Ectodermal cell (in vitro differentiated cells): ENCODE results near the gene SHKBP1.

Experiments
- H3K27ac ChIP-seq: 2 replicates; pipeline ENCODE4 v1.7.0; 2013; ENCODE audit warnings: mild to moderate bottlenecking, low read depth, low read length; ENCODE audit not compliant: insufficient read depth, poor library complexity, severe bottlenecking
- H3K27me3 ChIP-seq: 2 replicates; pipeline ENCODE4 v1.7.0; 2013; ENCODE audit warnings: mild to moderate bottlenecking, low read length; ENCODE audit not compliant: insufficient read depth, control insufficient read depth, poor library complexity, severe bottlenecking
- H3K36me3 ChIP-seq: one replicate; pipeline ENCODE4 v1.7.0; 2013; ENCODE audit warnings: low read length; ENCODE audit not compliant: control insufficient read depth, insufficient read depth
- H3K4me1 ChIP-seq: one replicate; pipeline ENCODE4 v1.7.0; 2013; ENCODE audit warnings: low read length; ENCODE audit not compliant: control insufficient read depth, insufficient read depth
- H3K4me3 ChIP-seq: 2 replicates; pipeline ENCODE4 v1.7.0; 2013; ENCODE audit warnings: low read depth, low read length, control low read depth; ENCODE audit not compliant: insufficient read depth
- H3K9me3 ChIP-seq: 2 replicates; pipeline ENCODE4 v1.7.0; 2013; ENCODE audit warnings: mild to moderate bottlenecking, low read length, moderate library complexity; ENCODE audit not compliant: control insufficient read depth
- WGBS, 2 experiments: methylation state at CpG; one replicate each; pipeline ENCODE4 v1.1.7; 2013; ENCODE audit warnings: missing lambda C conversion rate in 2 of 2; 5-methylcytosine and 5-hydroxymethylcytosine counted together

SHKBP1 gene

GRCh38 chr19:40616178-40616577, 39.5 kb downstream of the SHKBP1 start:
- 68 to 77% methylated on average over 5 of the region's 5 CpGs for WGBS, 2 experiments
- Histone ChIP-seq H3K9me3 (no peaks in the 10 kb centered on the region), H3K27me3 (peaks cover 7% of the 10 kb centered on the region), H3K4me1 (peaks cover under 1% of the 10 kb centered on the region), H3K27ac (no peak overlapping the region), H3K4me3 (no peak overlapping the region), H3K36me3 (peaks cover 26% of the 10 kb centered on the region)

- H3K9me3 ChIP-seq: no peaks in the 10 kb centered on the region
- no peaks in the 10 kb centered on the region for H3K27me3 ChIP-seq
- H3K4me1 ChIP-seq: no peaks in the 10 kb centered on the region
- no peak overlapping the region for H3K27ac ChIP-seq
- H3K4me3 ChIP-seq: no peak overlapping the region
- H3K36me3 ChIP-seq: peaks cover 31% of the 10 kb centered on the region
- 96 to 97% methylated on average over 17 of the region's 17 CpGs for WGBS, 2 experiments
Observed at GRCh38 chr19:40616941-40617340, 40.3 kb downstream of the SHKBP1 start.

- H3K4me1 ChIP-seq: peaks cover 7% of the 10 kb centered on the region
- no peaks in the 10 kb centered on the region for H3K9me3 ChIP-seq
- no peaks in the 10 kb centered on the region for H3K27me3 ChIP-seq
- peaks cover 31% of the 10 kb centered on the region for H3K36me3 ChIP-seq
- H3K27ac ChIP-seq: no peak overlapping the region
- H3K4me3 ChIP-seq: no peak overlapping the region
- WGBS, 2 experiments: 94 to 95% methylated on average over 4 of the region's 4 CpGs
Observed at GRCh38 chr19:40617961-40618360, 41.3 kb downstream of the SHKBP1 start.

GRCh38 chr19:40619333-40620160, 42.9 kb downstream of the SHKBP1 start:
- Histone ChIP-seq H3K27me3 (no peaks in the 10 kb centered on the region), H3K36me3 (peaks cover 31% of the 10 kb centered on the region), H3K4me1 (peaks cover 11% of the 10 kb centered on the region), H3K27ac (no peak overlapping the region), H3K9me3 (no peaks in the 10 kb centered on the region), H3K4me3 (no peak overlapping the region)
- 78 to 84% methylated on average over 10 to 11 of the region's 11 CpGs for WGBS, 2 experiments

GRCh38 chr19:40620161-40620485, 43.5 kb downstream of the SHKBP1 start:
- Histone ChIP-seq H3K36me3 (peaks cover 31% of the 10 kb centered on the region), H3K27ac (no peak overlapping the region)
- 96 to 98% methylated on average over 8 of the region's 8 CpGs for WGBS, 2 experiments

GRCh38 chr19:40621283-40621682, 44.6 kb downstream of the SHKBP1 start:
- Histone ChIP-seq H3K9me3 (no peaks in the 10 kb centered on the region), H3K4me1 (peaks cover 11% of the 10 kb centered on the region), H3K36me3 (peaks cover 41% of the 10 kb centered on the region), H3K27me3 (no peaks in the 10 kb centered on the region), H3K27ac (no peak overlapping the region), H3K4me3 (no peak overlapping the region)
- WGBS, 2 experiments: 46% methylated on average over 2 of the region's 2 CpGs

More at GRCh38 chr19:40620161-40620485, 43.5 kb downstream of the SHKBP1 start:
- Histone ChIP-seq H3K27me3 (no peaks in the 10 kb centered on the region), H3K4me3 (no peak overlapping the region), H3K9me3 (no peaks in the 10 kb centered on the region), H3K4me1 (peaks cover 11% of the 10 kb centered on the region)

- Histone ChIP-seq H3K27me3 (no peaks in the 10 kb centered on the region), H3K4me1 (peaks cover 11% of the 10 kb centered on the region), H3K9me3 (no peaks in the 10 kb centered on the region), H3K27ac (no peak overlapping the region), H3K4me3 (no peak overlapping the region), H3K36me3 (peaks cover 35% of the 10 kb centered on the region)
- 90 to 92% methylated on average over 24 of the region's 24 CpGs for WGBS, 2 experiments
Observed at GRCh38 chr19:40621966-40622772, 45.5 kb downstream of the SHKBP1 start.

- no peak overlapping the region for H3K27ac ChIP-seq
- no peaks in the 10 kb centered on the region for H3K27me3 ChIP-seq
- peaks cover 35% of the 10 kb centered on the region for H3K36me3 ChIP-seq
- WGBS, 2 experiments: 92 to 95% methylated on average over 7 of the region's 7 CpGs
- H3K4me1 ChIP-seq: peaks cover 11% of the 10 kb centered on the region
- H3K4me3 ChIP-seq: no peak overlapping the region
- H3K9me3 ChIP-seq: no peaks in the 10 kb centered on the region
Observed at GRCh38 chr19:40622773-40623075, 46.1 kb downstream of the SHKBP1 start.

GRCh38 chr19:40623403-40624251, 47.0 kb downstream of the SHKBP1 start:
- Histone ChIP-seq H3K4me1 (peaks cover 11% of the 10 kb centered on the region), H3K27ac (no peak overlapping the region), H3K9me3 (no peaks in the 10 kb centered on the region), H3K27me3 (no peaks in the 10 kb centered on the region), H3K4me3 (no peak overlapping the region), H3K36me3 (peaks cover 32% of the 10 kb centered on the region)
- 16% methylated on average over 40 to 41 of the region's 41 CpGs for WGBS, 2 experiments
